SK-N-MC (cell line): ENCODE measurements around the gene DEPP1.

Experiments used
- EZH2 ChIP-seq: fragments of 200-600 bp; sonication (generic); IDR thresholded peaks from one replicate; pipeline ENCODE4 v1.6.1; 2017; ENCODE audit warnings: antibody characterized with exemption
- FOXP2 ChIP-seq: optimal IDR thresholded peaks from 2 replicates; pipeline ENCODE3; 2011; ENCODE audit warnings: mild to moderate bottlenecking, moderate library complexity; ENCODE audit not compliant: insufficient read depth; ENCODE audit errors: extremely low read length, control extremely low read depth
- POLR2AphosphoS5 ChIP-seq: IDR thresholded peaks from 2 replicates; pipeline ENCODE4 v1.6.1; 2012; ENCODE audit warnings: mild to moderate bottlenecking, low read depth, low read length, borderline replicate concordance

- TF ChIP-seq EZH2 (no peak), POLR2AphosphoS5 (no peak), FOXP2 (no peak)
Observed at GRCh38 chr10:44938956-44939355, 39.7 kb downstream of the DEPP1 start.
